Smooth muscle cell (in vitro differentiated cells): ENCODE measurements around the gene HECW1. TPM values are rescaled to one million over a fixed set of nuclear protein-coding genes. Genes with fewer than 3 reads are reported as not detected.

Source experiments
- DNase-seq: peaks from one replicate; lab custom pipeline; 2025; ENCODE audit not compliant: unreplicated experiment; lab: John Stamatoyannopoulos, UW
- H2AFZ ChIP-seq: fragments of 200-600 bp; sonication (generic); 2 replicates; pipeline ENCODE4 v1.6.0; 2016; ENCODE audit warnings: antibody characterized with exemption, low read depth, mild to moderate bottlenecking
- H3F3A ChIP-seq: fragments of 200-600 bp; sonication (generic); 2 replicates; pipeline ENCODE4 v1.6.0; 2017; ENCODE audit warnings: antibody characterized with exemption, low read depth
- H3K27ac ChIP-seq: fragments of 200-600 bp; sonication (generic); 2 replicates; pipeline ENCODE4 v1.5.1; 2016; ENCODE audit warnings: low read depth, mild to moderate bottlenecking
- H3K27me3 ChIP-seq: fragments of 200-600 bp; sonication (generic); 2 replicates; pipeline ENCODE4 v1.6.1; 2016; ENCODE audit warnings: low read depth, mild to moderate bottlenecking
- H3K36me3 ChIP-seq: fragments of 200-600 bp; sonication (generic); 2 replicates; pipeline ENCODE4 v1.5.1; 2016; ENCODE audit warnings: low read depth
- H3K4me1 ChIP-seq: fragments of 200-600 bp; sonication (generic); 2 replicates; pipeline ENCODE4 v1.5.1; 2016; ENCODE audit warnings: low read depth
- H3K4me2 ChIP-seq: fragments of 200-600 bp; sonication (generic); 2 replicates; pipeline ENCODE4 v1.6.0; 2016; ENCODE audit warnings: mild to moderate bottlenecking
- H3K4me3 ChIP-seq: fragments of 200-600 bp; sonication (generic); 2 replicates; pipeline ENCODE4 v1.5.1; 2016; ENCODE audit warnings: mild to moderate bottlenecking
- H3K79me2 ChIP-seq: fragments of 200-600 bp; sonication (generic); 2 replicates; pipeline ENCODE4 v1.6.0; 2016; ENCODE audit warnings: low read depth, mild to moderate bottlenecking
- H3K9ac ChIP-seq: fragments of 200-600 bp; sonication (generic); 2 replicates; pipeline ENCODE4 v1.6.0; 2016; ENCODE audit warnings: low read depth
- H3K9me3 ChIP-seq: fragments of 200-600 bp; sonication (generic); replicated peaks from 2 replicates; pipeline ENCODE4 v1.5.1; 2016; ENCODE audit warnings: low read depth
- H4K20me1 ChIP-seq: fragments of 200-600 bp; sonication (generic); 2 replicates; pipeline ENCODE4 v1.6.0; 2016; ENCODE audit warnings: low read depth
- WGBS: methylation state at CpG from one replicate; pipeline ENCODE4 v1.1.7; 2016; ENCODE audit warnings: low lambda C conversion rate; 5-methylcytosine and 5-hydroxymethylcytosine counted together
- polyA plus RNA-seq: library from polyadenylated mRNA; unstranded; fragments of >200 nt; fragmentation: Nextera tagmentation; extraction: Ambion mirVana; gene quantifications from 2 replicates; pipeline ENCODE4 v1.2.1, GENCODE V29; 2016
- total RNA-seq: library from RNA; depleted of rRNA; stranded (reverse); fragments of >200 nt; gene quantifications from 2 replicates; pipeline ENCODE4 v1.2.3, GENCODE V29; 2014
- TF ChIP-seq, protein P1 (sequence below): fragments of 200-600 bp; sonication (generic); IDR thresholded peaks from 2 replicates; pipeline ENCODE4 v1.5.1; 2017; ENCODE audit warnings: borderline replicate concordance, mild to moderate bottlenecking, antibody characterized with exemption; ENCODE audit not compliant: insufficient read depth, poor library complexity, severe bottlenecking

Gene HECW1
- total and polyA plus RNA-seq, 2 experiments from 2014 or later = 0.09 to 0.49 TPM

DNA sequence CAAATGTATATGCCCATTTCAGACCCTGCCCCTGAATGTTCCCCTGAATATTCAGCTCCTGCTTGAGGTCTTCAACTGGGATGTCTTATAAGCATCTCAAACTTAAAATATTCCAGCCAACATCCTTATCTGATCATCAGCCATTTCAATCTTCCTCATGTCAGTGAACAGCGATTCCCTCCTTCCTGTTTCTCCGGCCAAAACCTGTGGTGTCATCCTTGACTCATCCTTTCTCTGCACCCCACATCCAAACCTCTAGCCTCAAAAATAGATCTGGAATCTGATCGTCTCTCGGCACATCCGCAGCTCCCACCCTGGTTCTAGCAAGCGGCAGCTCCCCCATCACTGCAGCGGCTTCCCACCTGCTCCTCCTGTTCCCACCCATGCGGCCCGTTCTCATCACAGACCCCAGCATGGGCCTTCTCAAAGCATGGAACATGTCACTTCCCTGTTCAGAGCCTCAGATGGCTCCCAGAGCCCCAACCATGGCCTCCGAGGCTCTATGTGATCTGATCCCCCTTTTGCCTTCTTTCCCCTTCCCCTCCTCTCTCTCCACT is 165.7 kb downstream of the HECW1 start:
- H3K4me3 ChIP-seq = no peak overlapping the region
- H3K36me3 ChIP-seq = no peaks in the 10 kb centered on the region

DNA sequence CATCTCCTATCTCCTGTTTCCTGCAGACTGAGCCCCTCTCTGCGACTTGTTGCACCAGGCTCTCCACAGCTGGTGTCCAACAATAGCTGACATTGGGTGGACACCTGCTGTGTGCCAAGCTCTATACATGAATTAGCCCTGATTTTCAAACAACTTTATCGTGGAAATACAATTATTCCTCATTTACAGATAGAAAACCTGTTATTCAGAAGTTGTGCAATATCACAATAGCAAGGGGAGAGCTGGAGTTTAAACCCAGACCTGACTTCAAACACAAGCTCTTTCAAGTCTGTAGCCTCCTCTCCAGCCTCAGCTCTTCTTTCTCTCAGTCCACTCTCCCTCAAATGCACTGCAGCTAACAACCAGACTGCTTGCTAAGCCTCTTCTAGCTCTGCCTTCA is 168.8 kb downstream of the HECW1 start:
- WGBS = 92% methylated on average over 2 of the region's 2 CpGs
- Histone ChIP-seq H4K20me1 (no peaks in the 10 kb centered on the region), H3K79me2 (no peaks in the 10 kb centered on the region), H3K9ac (no peak overlapping the region), H3K27me3 (no peaks in the 10 kb centered on the region), H3K4me2 (no peak overlapping the region), H3K27ac (no peak overlapping the region), H3K36me3 (no peaks in the 10 kb centered on the region), H3K4me1 (no peaks in the 10 kb centered on the region), H3F3A (no peaks in the 10 kb centered on the region), H3K4me3 (no peak overlapping the region), H3K9me3 (no peaks in the 10 kb centered on the region), H2AFZ (no peak overlapping the region)
- DNase-seq = no peak
- TF ChIP-seq, protein P1, sequence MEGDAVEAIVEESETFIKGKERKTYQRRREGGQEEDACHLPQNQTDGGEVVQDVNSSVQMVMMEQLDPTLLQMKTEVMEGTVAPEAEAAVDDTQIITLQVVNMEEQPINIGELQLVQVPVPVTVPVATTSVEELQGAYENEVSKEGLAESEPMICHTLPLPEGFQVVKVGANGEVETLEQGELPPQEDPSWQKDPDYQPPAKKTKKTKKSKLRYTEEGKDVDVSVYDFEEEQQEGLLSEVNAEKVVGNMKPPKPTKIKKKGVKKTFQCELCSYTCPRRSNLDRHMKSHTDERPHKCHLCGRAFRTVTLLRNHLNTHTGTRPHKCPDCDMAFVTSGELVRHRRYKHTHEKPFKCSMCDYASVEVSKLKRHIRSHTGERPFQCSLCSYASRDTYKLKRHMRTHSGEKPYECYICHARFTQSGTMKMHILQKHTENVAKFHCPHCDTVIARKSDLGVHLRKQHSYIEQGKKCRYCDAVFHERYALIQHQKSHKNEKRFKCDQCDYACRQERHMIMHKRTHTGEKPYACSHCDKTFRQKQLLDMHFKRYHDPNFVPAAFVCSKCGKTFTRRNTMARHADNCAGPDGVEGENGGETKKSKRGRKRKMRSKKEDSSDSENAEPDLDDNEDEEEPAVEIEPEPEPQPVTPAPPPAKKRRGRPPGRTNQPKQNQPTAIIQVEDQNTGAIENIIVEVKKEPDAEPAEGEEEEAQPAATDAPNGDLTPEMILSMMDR = no peak

More for the DNA sequence above, 165.7 kb downstream of the HECW1 start:
- Histone ChIP-seq H3K4me2 (no peak overlapping the region), H3K27ac (no peak overlapping the region), H4K20me1 (no peaks in the 10 kb centered on the region), H3F3A (no peaks in the 10 kb centered on the region), H3K9me3 (no peaks in the 10 kb centered on the region), H3K9ac (no peak overlapping the region), H3K4me1 (no peaks in the 10 kb centered on the region), H3K27me3 (no peaks in the 10 kb centered on the region), H3K79me2 (no peaks in the 10 kb centered on the region), H2AFZ (no peak overlapping the region)
- no peak for DNase-seq
- WGBS = 94% methylated on average over 10 of the region's 10 CpGs
- TF ChIP-seq, protein P1 = no peak

DNA sequence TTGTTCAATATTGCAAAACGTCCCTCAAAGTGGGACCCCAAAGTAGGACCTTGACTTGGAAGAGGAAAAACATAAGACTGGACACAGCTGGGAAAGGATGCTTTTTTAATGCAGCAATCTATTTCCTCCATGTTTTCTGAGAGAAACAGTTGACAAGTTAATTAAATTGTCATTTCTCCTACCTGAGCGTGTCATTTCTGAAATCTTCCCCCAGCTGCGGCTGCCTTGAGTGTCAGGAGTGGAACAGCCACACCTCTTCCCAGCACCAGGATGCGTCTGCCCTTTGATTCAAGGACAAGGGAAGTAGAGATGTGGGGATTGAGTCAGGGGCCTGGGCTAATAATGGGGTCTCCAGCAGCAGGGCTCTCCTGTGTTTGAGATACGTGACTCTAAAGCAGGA is 171.3 kb downstream of the HECW1 start:
- Histone ChIP-seq H3K9me3 (no peaks in the 10 kb centered on the region), H2AFZ (no peak overlapping the region), H3F3A (no peaks in the 10 kb centered on the region), H4K20me1 (no peaks in the 10 kb centered on the region), H3K27me3 (no peaks in the 10 kb centered on the region), H3K9ac (no peak overlapping the region), H3K4me1 (no peaks in the 10 kb centered on the region), H3K4me2 (no peak overlapping the region), H3K79me2 (no peaks in the 10 kb centered on the region), H3K27ac (no peak overlapping the region), H3K36me3 (no peaks in the 10 kb centered on the region), H3K4me3 (no peak overlapping the region)
- WGBS = 92% methylated on average over 5 of the region's 5 CpGs
- TF ChIP-seq, protein P1 = no peak
- no peak for DNase-seq

DNA sequence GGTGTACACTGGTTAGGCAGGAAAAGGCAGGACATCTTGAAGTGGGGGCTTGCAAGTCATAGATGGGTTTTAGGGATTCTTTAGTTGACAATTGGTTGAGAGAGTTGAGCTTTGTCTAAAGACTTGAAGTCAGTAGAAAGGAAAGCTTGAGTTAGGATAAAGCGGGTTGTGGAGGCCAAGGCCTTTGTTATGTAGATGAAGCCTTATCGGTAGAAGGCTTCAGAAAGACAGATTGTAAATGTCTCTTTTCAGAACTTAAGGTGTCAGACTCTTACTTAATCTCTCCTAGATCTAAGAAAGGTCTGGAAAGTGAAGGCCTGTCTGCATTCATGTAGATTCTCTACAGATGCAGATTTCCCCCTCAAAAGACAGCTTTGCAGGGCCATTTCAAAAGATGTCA is 177.4 kb downstream of the HECW1 start:
- Histone ChIP-seq H4K20me1 (no peaks in the 10 kb centered on the region), H3K27ac (no peak overlapping the region), H3K4me3 (no peak overlapping the region), H3K4me1 (peaks cover 7% of the 10 kb centered on the region), H3K9ac (no peak overlapping the region), H3K4me2 (no peak overlapping the region), H3K36me3 (no peaks in the 10 kb centered on the region), H2AFZ (no peak overlapping the region), H3F3A (no peaks in the 10 kb centered on the region), H3K79me2 (no peaks in the 10 kb centered on the region), H3K9me3 (no peaks in the 10 kb centered on the region), H3K27me3 (no peaks in the 10 kb centered on the region)
- TF ChIP-seq, protein P1 = no peak
- WGBS = 50% methylated on average over 2 of the region's 2 CpGs
- DNase-seq = no peak
